ENCODE measurements around the gene FUOM. TPM values are rescaled to one million over a fixed set of nuclear protein-coding genes. Genes with fewer than 3 reads are reported as not detected.
"Not testable (repeated sequence)": the region's sequence is repeated elsewhere in the genome, so short reads cannot be mapped to it uniquely, and the experiment has no call there.

Gene FUOM
- total RNA-seq, 4 donors from 2014 or later, result 7.9 to 12.2 (median 10.5) TPM

GRCh38 chr10:133368153-133368552, 10.3 kb upstream of the FUOM start:
- H3K36me3 ChIP-seq, result peaks cover 48 to 82% (median 73%) of the 10 kb centered on the region in 4 donors
- H3K27me3 ChIP-seq, result no peaks in the 10 kb centered on the region
- intact Hi-C loops (cut with DNase I), result no loop called here
- no peak for DNase-seq (ENCODE audit: extremely low spot score)
- peaks cover 9 to 15% (median 10%) of the 10 kb centered on the region in 4 donors for H3K4me1 ChIP-seq
- no peak for TF ChIP-seq EP300 (IDR thresholded peaks at IDR 0.05)
- H3K27ac ChIP-seq (replicated peaks in 1 of 4), result no peak overlapping the region
- no peaks in the 10 kb centered on the region for H3K9me3 ChIP-seq
- no peak overlapping the region for H3K4me3 ChIP-seq
- WGBS, result 93% methylated on average over 5 of the region's 7 CpGs

- H3K27ac ChIP-seq (replicated peaks in 1 of 4); H3K27me3 ChIP-seq; H3K9me3 ChIP-seq; intact Hi-C loops (cut with DNase I); DNase-seq (ENCODE audit: extremely low spot score); H3K4me3 ChIP-seq: not testable (repeated sequence)
- WGBS, result no CpG with 5 or more reads among the region's 7 CpGs
- peaks cover 48 to 89% (median 79%) of the 10 kb centered on the region in 4 donors for H3K36me3 ChIP-seq
- peaks cover 7 to 12% (median 7%) of the 10 kb centered on the region in 4 donors for H3K4me1 ChIP-seq
Observed at GRCh38 chr10:133367461-133367860, 9.6 kb upstream of the FUOM start.

GRCh38 chr10:133366751-133367150, 8.9 kb upstream of the FUOM start:
- Histone ChIP-seq H3K4me3 (no peak overlapping the region), H3K36me3 (peaks cover 48 to 96% (median 86%) of the 10 kb centered on the region in 4 donors), H3K4me1 (peaks cover 0 to 5% (median 2%) of the 10 kb centered on the region in 4 donors), H3K27ac (replicated peaks in 1 of 4) (no peak overlapping the region), H3K9me3 (no peaks in the 10 kb centered on the region), H3K27me3 (no peaks in the 10 kb centered on the region)
- intact Hi-C loops (cut with DNase I), result no loop called here
- TF ChIP-seq EP300 (IDR thresholded peaks at IDR 0.05) (no peak), CTCF (IDR thresholded peaks at IDR 0.05) (no peak)
- DNase-seq (ENCODE audit: extremely low spot score), result no peak
- WGBS, result 100% methylated on average over 4 of the region's 13 CpGs

GRCh38 chr10:133366130-133366478, 8.3 kb upstream of the FUOM start:
- no peaks in the 10 kb centered on the region for H3K27me3 ChIP-seq
- intact Hi-C loops (cut with DNase I), result no loop called here
- H3K27ac ChIP-seq (replicated peaks in 1 of 4), result no peak overlapping the region
- no peaks in the 10 kb centered on the region for H3K9me3 ChIP-seq
- H3K4me3 ChIP-seq, result no peak overlapping the region
- WGBS, result 91% methylated on average over 12 of the region's 17 CpGs
- H3K4me1 ChIP-seq, result peaks cover 0 to 3% (median 0%) of the 10 kb centered on the region in 4 donors
- H3K36me3 ChIP-seq, result peaks cover 48 to 96% (median 85%) of the 10 kb centered on the region in 4 donors
- no peak for DNase-seq (ENCODE audit: extremely low spot score)
- TF ChIP-seq POLR2A (IDR thresholded peaks at IDR 0.05; ENCODE audit: low read depth) (no peak), EP300 (IDR thresholded peaks at IDR 0.05) (no peak), CTCF (IDR thresholded peaks at IDR 0.05) (no peak), POLR2AphosphoS5 (IDR thresholded peaks at IDR 0.05) (no peak)

- H3K9me3 ChIP-seq, result no peaks in the 10 kb centered on the region
- intact Hi-C loops (cut with DNase I), result no loop called here
- no peak for TF ChIP-seq POLR2A (IDR thresholded peaks at IDR 0.05; ENCODE audit: low read depth)
- TF ChIP-seq CTCF (IDR thresholded peaks at IDR 0.05), result no peak
- TF ChIP-seq POLR2AphosphoS5 (IDR thresholded peaks at IDR 0.05), result no peak
- TF ChIP-seq EP300 (IDR thresholded peaks at IDR 0.05), result no peak
- peaks cover 0 to 3% (median 0%) of the 10 kb centered on the region in 4 donors for H3K4me1 ChIP-seq
- DNase-seq (ENCODE audit: extremely low spot score), result no peak
- no peaks in the 10 kb centered on the region for H3K27me3 ChIP-seq
- no peak overlapping the region for H3K27ac ChIP-seq (replicated peaks in 1 of 4)
- H3K36me3 ChIP-seq, result peaks cover 47 to 91% (median 83%) of the 10 kb centered on the region in 4 donors
- WGBS, result 86% methylated on average over 13 of the region's 13 CpGs
- H3K4me3 ChIP-seq, result no peak overlapping the region
Observed at GRCh38 chr10:133365461-133366129, 7.8 kb upstream of the FUOM start.

All from esophagus muscularis mucosa (tissue), 4 donors.